ENCODE results near the gene FAM200B.

Gene FAM200B

DNA sequence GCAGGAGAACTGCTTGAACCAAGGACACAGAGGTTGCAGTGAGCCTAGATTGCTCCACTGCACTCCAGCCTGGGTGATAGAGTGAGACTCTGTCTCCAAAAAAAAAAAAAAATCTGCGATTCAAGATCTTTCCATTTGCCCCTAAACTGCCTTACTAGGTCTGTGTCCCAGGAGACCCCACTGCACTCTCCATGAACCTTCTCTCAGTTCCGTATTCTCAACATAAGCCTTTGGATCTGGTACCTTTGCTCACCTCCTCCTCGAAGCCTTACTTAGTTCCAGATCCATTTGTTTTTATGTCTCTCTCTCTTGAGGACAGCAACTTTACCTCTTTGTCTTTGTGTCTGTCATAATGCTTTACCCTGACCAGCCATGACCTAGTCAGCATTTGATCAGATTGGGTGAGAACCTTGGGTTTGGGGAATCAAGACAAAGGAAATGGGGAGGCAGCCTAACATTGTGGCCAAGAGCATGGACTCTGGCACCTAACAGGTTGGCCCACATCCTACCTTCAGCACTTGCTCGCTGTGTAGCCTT lies 55.0 kb downstream of the FAM200B start:
- DNase-seq (ENCODE audit: low read depth in 2 of 2): no peak

- DNase-seq (ENCODE audit: low read depth in 2 of 2): no peak
Measured at GRCh38 chr4:15737255-15737654, 55.6 kb downstream of the FAM200B start.

DNA sequence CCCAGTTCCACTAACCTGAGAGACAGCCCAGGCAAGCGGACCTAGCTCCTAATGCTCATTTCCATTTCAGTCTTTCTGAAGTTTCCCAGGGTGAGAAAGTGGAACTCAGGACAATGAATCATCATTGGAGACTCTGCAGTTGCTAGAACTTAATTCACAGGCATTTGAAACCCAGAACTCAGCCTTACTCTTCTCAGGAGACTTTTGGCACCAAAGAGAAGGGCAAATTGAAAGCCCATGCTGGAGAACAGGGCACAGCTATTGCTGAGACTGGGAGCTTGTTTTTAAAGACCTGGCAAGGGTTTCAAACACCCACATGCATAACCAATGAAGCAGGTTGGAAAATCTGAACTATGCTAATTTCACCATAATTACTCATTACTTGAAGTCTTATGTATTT lies 57.2 kb downstream of the FAM200B start:
- DNase-seq (ENCODE audit: low read depth in 2 of 2): no peak

Data from stimulated activated CD8-positive, alpha-beta memory T cell treated with anti-CD3 and anti-CD28 coated beads, Interleukin-7, amount 100 ng/mL, for 4 hours (primary cell).